ENCODE results near the gene ZNF750.

GRCh38 chr17:82882715-82883418 lies 43.0 kb upstream of the ZNF750 start:
- TF ChIP-seq CTCF (conservative IDR thresholded peaks at IDR 0.05; ENCODE audit: low read depth in 2 of 2) (no peak), CREB1 (CRISPR knock-in tag; IDR thresholded peaks at IDR 0.05; ENCODE audit: low read depth) (no peak), EZH2phosphoT487 (IDR thresholded peaks at IDR 0.05; ENCODE audit: unreplicated experiment) (no peak), EZH2 (IDR thresholded peaks at IDR 0.05; ENCODE audit: low read depth, unreplicated experiment) (no peak), REST (IDR thresholded peaks at IDR 0.05; ENCODE audit: unreplicated experiment) (no peak)
- TF ChIP-seq, protein P1, sequence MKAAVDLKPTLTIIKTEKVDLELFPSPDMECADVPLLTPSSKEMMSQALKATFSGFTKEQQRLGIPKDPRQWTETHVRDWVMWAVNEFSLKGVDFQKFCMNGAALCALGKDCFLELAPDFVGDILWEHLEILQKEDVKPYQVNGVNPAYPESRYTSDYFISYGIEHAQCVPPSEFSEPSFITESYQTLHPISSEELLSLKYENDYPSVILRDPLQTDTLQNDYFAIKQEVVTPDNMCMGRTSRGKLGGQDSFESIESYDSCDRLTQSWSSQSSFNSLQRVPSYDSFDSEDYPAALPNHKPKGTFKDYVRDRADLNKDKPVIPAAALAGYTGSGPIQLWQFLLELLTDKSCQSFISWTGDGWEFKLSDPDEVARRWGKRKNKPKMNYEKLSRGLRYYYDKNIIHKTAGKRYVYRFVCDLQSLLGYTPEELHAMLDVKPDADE (IDR thresholded peaks at IDR 0.05), result no peak

Data from GM23338 (cell line).